ENCODE results near the gene E2F1.

GRCh38 chr20:33664085-33664761, 22.0 kb downstream of the E2F1 start:
- TF ChIP-seq, protein P1, sequence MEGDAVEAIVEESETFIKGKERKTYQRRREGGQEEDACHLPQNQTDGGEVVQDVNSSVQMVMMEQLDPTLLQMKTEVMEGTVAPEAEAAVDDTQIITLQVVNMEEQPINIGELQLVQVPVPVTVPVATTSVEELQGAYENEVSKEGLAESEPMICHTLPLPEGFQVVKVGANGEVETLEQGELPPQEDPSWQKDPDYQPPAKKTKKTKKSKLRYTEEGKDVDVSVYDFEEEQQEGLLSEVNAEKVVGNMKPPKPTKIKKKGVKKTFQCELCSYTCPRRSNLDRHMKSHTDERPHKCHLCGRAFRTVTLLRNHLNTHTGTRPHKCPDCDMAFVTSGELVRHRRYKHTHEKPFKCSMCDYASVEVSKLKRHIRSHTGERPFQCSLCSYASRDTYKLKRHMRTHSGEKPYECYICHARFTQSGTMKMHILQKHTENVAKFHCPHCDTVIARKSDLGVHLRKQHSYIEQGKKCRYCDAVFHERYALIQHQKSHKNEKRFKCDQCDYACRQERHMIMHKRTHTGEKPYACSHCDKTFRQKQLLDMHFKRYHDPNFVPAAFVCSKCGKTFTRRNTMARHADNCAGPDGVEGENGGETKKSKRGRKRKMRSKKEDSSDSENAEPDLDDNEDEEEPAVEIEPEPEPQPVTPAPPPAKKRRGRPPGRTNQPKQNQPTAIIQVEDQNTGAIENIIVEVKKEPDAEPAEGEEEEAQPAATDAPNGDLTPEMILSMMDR (IDR thresholded peaks at IDR 0.05; ENCODE audit: low read depth, low read length, missing input control) = no peak
- TF ChIP-seq ZBTB33 (IDR thresholded peaks at IDR 0.05) = no peak
